ENCODE data around the gene SPEN.
A peak's percentile ranks its signal among the peaks of the same experiment; 100 is the strongest.

The SPEN gene

DNA sequence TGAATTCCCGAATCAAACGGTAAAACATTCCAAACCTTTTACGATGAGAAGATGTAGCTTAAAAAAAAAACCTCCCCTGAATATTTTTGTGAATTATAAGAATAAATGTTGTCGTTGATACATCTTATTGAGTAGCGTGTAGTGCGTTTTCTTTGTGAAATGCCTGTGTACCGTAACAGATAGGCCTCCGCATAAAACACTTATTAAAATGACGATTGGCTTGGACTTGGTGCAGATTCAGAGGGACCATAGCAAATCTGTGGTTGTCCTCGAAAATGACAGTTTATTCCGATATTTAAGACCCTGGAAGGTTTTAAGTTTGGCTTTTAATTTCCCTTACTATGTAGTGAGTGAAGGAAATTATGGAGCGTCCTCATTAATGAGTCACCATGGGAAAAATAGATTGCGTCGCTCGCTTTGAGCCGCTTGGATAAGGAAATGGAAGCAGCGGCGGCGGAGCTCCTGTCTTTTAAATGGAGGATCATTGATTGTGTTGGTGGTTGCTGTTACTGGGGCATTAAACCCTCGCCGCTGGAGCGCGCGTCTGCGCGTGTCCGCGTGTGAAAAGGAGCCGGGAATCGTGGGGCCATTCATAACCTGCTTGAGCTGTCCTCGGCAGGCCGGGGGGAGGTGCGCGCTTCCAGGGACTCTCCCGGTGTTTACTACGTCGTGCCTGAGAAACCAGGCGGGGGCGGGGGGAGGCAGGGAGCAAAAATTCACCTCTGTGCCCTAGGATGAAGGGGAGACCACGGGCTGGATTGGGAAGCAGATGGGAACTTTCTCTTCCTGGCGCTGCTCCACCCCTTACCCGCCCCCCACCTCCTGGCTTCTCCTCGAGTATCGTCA, 1.6 kb downstream of the SPEN start:
- peak overlapping the region; percentile 88 for H3K27ac ChIP-seq
- peak overlapping the region; percentile 80 for H3K9ac ChIP-seq
- H3K4me3 ChIP-seq (IDR thresholded peaks at IDR 0.05; ENCODE audit: insufficient read depth, low read depth, low read length), result peak overlapping the region; percentile 86
- no peaks in the 10 kb centered on the region for H3K36me3 ChIP-seq (ENCODE audit: insufficient read depth)
- peak overlapping the region; percentile 91 for H3K4me2 ChIP-seq
- 0 out of 2 replicates have a peak overlapping the region, but pooled peaks have one; percentile 23 for H2AFZ ChIP-seq (ENCODE audit: low read depth)
- peaks cover 59% of the 10 kb centered on the region for H3K4me1 ChIP-seq (ENCODE audit: low read depth, poor library complexity, severe bottlenecking)
- TF ChIP-seq, protein P1, sequence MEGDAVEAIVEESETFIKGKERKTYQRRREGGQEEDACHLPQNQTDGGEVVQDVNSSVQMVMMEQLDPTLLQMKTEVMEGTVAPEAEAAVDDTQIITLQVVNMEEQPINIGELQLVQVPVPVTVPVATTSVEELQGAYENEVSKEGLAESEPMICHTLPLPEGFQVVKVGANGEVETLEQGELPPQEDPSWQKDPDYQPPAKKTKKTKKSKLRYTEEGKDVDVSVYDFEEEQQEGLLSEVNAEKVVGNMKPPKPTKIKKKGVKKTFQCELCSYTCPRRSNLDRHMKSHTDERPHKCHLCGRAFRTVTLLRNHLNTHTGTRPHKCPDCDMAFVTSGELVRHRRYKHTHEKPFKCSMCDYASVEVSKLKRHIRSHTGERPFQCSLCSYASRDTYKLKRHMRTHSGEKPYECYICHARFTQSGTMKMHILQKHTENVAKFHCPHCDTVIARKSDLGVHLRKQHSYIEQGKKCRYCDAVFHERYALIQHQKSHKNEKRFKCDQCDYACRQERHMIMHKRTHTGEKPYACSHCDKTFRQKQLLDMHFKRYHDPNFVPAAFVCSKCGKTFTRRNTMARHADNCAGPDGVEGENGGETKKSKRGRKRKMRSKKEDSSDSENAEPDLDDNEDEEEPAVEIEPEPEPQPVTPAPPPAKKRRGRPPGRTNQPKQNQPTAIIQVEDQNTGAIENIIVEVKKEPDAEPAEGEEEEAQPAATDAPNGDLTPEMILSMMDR (conservative IDR thresholded peaks at IDR 0.05; ENCODE audit: low read depth, low read length), result no peak
- peaks cover 68% of the 10 kb centered on the region for H3K79me2 ChIP-seq (ENCODE audit: insufficient read depth, low read depth)
- H3K27me3 ChIP-seq (ENCODE audit: insufficient read depth, low read depth), result no peaks in the 10 kb centered on the region
- H4K20me1 ChIP-seq (ENCODE audit: insufficient read depth), result peaks cover 9% of the 10 kb centered on the region; the same call in 1 of the 2 replicates

DNA sequence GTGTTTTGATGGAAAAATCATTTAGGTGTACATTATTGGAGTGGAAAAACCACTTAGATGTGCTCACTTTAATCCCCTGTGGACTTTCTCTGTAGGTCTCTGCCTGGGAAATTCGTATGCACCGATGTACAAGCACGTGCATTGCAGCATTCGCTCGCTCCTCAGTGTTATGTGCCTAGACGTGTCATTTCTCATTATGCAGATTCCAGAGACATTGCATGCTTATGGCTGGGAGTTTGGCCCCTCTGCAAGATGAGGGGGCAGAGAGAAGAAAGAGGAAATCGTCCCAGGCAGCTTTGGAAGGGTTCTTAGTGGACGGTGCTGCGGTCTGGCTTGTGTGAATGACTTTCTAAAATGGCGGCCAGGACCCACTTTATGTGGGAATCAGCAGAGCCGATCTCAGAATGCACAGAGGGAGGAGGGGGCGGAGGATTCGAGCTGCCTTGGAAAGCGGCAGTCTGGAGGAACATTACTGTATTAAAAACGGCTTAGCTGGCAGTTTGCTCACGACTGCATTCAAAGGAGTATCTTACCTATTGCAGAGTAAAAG, 2.3 kb downstream of the SPEN start:
- Histone ChIP-seq H3K4me1 (ENCODE audit: low read depth, poor library complexity, severe bottlenecking) (peaks cover 59% of the 10 kb centered on the region), H3K79me2 (ENCODE audit: insufficient read depth, low read depth) (peaks cover 75% of the 10 kb centered on the region), H3K9ac (peak overlapping the region; percentile 80), H4K20me1 (ENCODE audit: insufficient read depth) (peaks cover 16% of the 10 kb centered on the region), H3K36me3 (ENCODE audit: insufficient read depth) (no peaks in the 10 kb centered on the region), H3K4me2 (peak overlapping the region; percentile 91), H3K27ac (peak overlapping the region; percentile 88), H3K4me3 (IDR thresholded peaks at IDR 0.05; ENCODE audit: insufficient read depth, low read depth, low read length) (peak overlapping the region; percentile 86), H3K27me3 (ENCODE audit: insufficient read depth, low read depth) (no peaks in the 10 kb centered on the region), H2AFZ (ENCODE audit: low read depth) (0 out of 2 replicates have a peak overlapping the region, but pooled peaks have one; percentile 23)
- TF ChIP-seq, protein P1 (conservative IDR thresholded peaks at IDR 0.05; ENCODE audit: low read depth, low read length), result no peak

DNA sequence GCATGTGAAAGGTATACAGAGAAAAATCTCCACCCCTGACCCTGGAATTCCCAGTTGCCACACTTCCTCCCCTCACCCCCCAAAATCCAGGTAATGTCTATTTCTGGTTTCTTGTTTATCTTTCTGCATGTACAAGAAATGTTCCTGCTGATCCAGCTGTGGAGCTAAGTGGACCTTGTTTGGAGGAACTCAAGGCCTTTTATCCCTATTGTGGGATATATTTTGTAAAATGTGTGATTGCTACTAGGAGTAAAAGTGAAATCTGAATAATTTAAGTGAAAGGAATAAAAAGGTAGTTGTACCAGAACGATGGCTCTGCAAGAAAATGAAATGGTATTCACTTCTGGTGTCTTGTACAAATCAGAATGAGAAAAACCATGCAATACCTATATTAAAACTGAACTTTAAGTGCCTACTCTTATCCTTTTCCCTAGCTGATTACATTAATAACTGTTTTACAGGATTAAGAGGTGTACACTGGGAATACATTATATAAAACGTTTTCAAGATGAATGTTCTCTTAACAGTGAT, 3.0 kb downstream of the SPEN start:
- TF ChIP-seq, protein P1 (conservative IDR thresholded peaks at IDR 0.05; ENCODE audit: low read depth, low read length), result no peak
- peak overlapping the region; percentile 80; the same call in 1 of the 2 replicates for H3K9ac ChIP-seq

DNA sequence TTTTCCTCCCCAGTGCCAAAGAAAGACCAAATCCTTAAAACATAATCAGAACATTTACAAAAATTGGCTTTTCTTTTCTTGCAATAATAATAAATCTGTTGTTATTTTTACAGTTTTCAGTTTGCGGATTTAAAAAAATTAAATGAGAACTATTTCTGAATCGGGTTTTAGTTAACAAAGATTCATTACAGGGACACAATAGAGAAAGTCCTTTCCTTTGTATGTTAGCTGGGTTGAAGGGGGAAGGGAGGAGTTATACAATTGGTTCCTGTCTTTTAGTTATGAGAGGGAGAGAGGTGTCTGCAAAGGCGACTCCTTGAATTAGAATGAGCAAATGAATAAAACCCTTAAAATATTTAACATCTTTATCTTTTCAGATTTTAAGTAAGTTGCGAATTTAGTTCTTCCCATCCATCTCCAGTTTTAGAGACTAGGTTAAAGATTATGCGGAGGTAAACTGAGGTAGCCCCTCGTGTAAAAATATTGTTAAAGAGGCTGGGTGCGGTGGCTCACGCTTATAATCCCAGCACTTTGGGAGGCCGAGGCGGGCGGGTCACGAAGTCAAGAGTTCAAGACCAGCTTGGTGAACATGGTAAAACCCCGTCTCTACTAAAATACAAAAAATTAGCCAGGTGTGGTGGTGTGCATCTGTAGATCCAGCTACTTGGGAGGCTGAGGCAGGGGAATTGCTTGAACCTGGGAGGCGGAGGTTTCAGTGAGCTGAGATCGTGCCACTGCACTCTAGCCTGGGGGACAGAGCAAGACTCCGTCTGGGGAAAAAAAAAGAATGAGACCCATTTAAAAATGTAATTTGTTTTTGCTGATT, 3.9 kb downstream of the SPEN start:
- Histone ChIP-seq H3K4me1 (ENCODE audit: low read depth, poor library complexity, severe bottlenecking) (peaks cover 60% of the 10 kb centered on the region), H3K79me2 (ENCODE audit: insufficient read depth, low read depth) (peaks cover 91% of the 10 kb centered on the region), H3K36me3 (ENCODE audit: insufficient read depth) (no peaks in the 10 kb centered on the region), H4K20me1 (ENCODE audit: insufficient read depth) (peaks cover 29% of the 10 kb centered on the region), H3K4me3 (IDR thresholded peaks at IDR 0.05; ENCODE audit: insufficient read depth, low read depth, low read length) (peak overlapping the region; percentile 19), H3K27ac (peak overlapping the region; percentile 88; the same call in 1 of the 2 replicates), H3K9ac (peak overlapping the region; percentile 25; the same call in 1 of the 2 replicates), H3K27me3 (ENCODE audit: insufficient read depth, low read depth) (no peaks in the 10 kb centered on the region), H3K4me2 (peak overlapping the region; percentile 91), H2AFZ (ENCODE audit: low read depth) (no peak overlapping the region)
- TF ChIP-seq, protein P1 (conservative IDR thresholded peaks at IDR 0.05; ENCODE audit: low read depth, low read length), result no peak

More for the DNA sequence above, 3.0 kb downstream of the SPEN start:
- peaks cover 82% of the 10 kb centered on the region for H3K79me2 ChIP-seq (ENCODE audit: insufficient read depth, low read depth)
- H2AFZ ChIP-seq (ENCODE audit: low read depth), result no peak overlapping the region
- H3K4me2 ChIP-seq, result peak overlapping the region; percentile 91
- H3K27me3 ChIP-seq (ENCODE audit: insufficient read depth, low read depth), result no peaks in the 10 kb centered on the region
- peak overlapping the region; percentile 88 for H3K27ac ChIP-seq
- H4K20me1 ChIP-seq (ENCODE audit: insufficient read depth), result peaks cover 23% of the 10 kb centered on the region
- no peak overlapping the region for H3K4me3 ChIP-seq (IDR thresholded peaks at IDR 0.05; ENCODE audit: insufficient read depth, low read depth, low read length)
- H3K36me3 ChIP-seq (ENCODE audit: insufficient read depth), result no peaks in the 10 kb centered on the region
- peaks cover 60% of the 10 kb centered on the region for H3K4me1 ChIP-seq (ENCODE audit: low read depth, poor library complexity, severe bottlenecking)
